NCI-H446 treated with DMSO at 0.1 percent for 48 hours (cell line): Measurements from ENCODE around the gene ZFYVE9.

Experiments used
- DNase-seq: peaks from one replicate; lab custom pipeline; 2025; lab: John Stamatoyannopoulos, UW

Gene ZFYVE9

DNA sequence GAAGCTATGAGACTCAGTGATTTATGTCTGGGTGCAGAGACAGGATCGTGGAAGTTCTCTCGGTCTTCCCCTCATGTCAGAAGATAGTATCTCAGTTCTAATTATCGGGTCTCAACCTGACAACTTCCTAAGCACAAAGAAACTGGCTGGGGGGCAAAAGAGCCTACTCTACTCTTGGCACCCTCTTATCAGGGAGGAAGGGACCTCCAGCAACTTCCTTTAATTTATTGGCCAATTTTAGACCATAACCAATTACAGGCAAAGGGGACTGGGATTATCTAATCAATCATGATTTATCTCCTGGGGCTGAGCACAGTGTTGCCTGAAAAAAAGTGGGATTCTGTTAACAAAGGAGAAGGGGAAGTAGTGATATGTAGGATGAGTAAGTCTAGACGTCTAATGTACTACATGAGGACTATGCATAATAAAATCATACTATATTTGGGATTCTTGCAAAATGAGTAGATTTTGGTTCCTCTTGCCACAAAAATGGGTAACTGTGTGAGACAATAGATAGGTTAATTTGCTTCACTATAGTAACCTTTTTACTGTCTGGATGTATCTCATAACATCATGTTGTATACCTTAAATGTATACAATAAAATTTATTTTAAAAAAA, 98.8 kb downstream of the ZFYVE9 start:
- no peak for DNase-seq

DNA sequence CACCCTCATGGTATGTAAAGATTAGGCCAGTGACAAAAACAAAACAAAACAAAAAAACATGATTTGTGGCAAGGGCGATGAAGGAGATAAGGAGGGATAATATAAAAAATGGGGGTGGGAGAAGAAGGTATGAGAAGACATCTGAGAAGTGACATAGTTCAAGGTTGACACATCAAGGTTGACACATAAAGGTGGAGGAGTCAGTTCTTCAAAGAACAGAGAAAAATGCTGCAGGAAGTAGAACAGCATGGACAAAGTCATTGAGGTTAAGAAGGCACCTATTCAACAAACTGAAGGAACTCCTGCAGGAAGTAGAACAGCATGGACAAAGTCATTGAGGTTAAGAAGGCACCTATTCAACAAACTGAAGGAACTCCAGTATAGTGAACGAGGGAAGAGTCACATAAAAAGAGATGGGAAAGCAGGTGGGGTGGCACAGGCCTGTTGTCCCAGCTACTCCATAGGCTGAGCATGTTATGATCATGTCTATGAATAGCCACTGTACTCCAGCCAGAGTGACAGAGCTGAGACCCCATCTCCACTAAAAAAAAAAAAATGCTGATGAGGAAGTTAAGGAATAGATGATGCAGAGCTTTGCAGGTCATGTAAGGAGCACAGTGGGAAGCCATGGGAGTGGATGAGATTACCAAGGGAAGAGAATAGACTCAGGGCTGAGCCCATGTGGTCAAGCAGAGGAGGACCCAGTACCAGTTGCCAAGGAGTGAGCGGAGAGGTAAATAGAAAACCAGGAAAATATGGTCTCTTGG, 101.5 kb downstream of the ZFYVE9 start:
- no peak for DNase-seq

DNA sequence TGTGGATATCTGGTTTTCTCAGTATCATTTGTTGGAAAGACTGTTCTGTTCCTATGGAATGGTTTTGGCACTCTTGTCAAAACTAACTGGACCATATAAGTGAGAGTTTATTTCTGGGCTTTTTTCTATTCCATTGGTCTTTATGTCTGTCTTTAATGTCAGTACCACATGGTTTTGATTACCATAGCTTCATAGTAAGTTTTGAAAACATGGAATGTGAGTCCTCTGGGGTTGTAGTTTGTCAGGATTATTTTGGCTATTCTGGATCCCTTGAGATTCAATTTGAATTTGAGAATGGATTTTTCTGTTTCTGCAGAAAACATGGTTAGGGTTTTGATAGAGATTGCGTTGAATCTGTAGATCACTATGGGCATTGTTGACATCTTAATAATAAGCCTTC, 107.9 kb downstream of the ZFYVE9 start:
- no peak for DNase-seq

DNA sequence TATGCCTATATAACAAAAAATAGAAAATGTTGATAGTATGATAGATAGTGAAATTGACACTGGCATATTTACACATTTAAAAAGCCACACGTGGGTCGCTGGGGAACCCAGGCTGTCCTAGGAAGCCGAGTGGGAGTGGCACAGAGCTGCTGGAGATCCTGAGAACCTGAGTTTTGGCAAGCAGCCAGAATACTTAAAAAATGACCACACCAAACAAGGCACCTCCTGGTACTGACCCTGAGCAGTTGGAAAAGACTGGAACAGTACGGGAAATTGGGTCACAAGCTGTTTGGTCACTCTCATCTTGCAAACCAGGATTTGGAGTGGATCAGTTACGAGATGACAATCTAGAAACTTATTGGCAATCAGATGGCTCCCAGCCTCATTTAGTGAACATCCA, 111.5 kb downstream of the ZFYVE9 start:
- no peak for DNase-seq

DNA sequence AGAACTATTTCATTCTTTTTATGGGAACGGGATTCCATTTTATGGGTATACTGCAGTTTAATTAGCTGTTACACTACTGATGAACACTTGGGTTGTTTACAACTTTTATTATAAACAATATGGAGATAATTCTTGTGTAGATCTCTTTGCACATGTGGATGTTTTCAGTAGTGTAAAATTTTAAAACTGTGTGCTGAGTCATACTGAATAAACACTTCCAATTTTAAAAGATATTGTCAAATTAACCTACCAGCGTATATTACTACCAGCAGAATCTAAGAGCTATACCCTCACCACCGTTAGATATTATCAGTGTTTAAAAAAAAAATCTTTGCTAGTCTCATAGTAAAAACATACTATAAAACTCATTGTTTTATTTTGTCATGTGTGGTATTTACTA, 118.0 kb downstream of the ZFYVE9 start:
- no peak for DNase-seq

DNA sequence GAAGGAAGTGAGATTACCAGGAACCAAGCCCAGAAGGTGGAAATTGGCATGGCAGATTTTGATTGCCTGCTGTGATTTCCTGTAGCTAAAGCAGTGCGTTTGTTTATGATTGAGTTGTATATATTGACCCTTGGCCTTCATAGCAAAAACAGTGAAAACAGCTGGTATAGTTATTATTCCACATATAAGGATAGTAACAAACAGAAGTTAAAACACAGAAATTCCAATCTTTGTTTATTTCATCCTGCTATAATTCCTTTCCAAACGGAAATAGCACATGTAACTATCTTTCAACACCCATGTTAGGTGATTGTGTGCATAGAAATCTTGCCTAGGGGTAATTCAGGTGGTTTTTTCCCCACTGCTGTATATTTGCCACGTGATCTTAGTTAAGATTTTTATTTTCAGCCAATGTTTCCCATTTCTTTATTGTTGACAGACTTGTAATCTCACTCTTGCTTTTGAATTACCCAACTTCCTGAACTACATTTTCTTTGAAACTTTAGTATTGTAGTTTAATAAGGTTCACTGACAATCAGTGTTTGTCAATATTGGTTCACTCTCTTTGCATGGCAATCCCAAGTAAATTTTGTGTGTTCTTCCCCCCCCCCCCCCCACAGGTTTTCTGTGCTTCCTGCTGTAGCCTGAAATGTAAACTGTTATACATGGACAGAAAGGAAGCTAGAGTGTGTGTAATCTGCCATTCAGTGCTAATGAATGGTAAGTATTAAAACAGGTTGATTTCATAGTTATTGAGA, 121.4 kb downstream of the ZFYVE9 start:
- DNase-seq: no peak

DNA sequence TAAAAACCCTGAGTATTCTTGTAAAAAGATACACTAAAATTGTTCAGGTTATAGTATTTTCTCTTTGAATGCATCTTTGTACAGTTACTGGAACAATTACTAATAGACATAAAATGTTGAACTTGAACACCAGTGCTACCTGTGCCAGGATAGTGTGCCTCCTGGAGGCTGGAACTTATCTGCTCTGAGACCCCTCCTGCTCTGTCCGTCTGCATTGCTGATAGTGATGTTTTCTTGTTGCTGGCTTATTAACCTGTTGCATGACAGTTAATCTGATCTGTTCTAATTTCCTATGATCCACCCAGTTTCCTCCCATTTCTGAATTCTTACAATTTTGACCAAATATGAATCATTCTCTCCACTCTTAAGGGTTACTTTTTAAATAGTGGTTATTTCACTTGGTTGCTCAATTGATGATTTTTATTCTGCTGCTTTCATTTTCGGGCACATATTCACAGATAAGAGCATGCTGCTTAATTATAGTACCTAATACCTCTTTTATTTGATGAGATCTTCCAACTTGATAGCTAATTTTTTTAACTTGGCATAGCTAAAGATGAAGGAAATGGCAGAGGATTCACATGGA, 122.7 kb downstream of the ZFYVE9 start:
- no peak for DNase-seq

DNA sequence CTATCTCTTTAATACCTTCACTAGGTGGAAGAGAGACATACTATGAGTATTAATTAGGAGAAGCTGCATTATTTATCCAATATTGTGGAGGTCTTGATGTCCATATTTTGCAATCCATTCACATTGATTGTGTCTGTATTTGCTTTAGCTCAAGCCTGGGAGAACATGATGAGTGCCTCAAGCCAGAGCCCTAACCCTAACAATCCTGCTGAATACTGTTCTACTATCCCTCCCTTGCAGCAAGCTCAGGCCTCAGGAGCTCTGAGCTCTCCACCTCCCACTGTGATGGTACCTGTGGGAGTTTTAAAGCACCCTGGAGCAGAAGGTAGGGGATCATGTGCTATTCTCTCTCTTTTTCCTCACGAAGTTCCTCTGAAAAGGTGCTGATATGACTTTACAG, 124.6 kb downstream of the ZFYVE9 start:
- DNase-seq: no peak

DNA sequence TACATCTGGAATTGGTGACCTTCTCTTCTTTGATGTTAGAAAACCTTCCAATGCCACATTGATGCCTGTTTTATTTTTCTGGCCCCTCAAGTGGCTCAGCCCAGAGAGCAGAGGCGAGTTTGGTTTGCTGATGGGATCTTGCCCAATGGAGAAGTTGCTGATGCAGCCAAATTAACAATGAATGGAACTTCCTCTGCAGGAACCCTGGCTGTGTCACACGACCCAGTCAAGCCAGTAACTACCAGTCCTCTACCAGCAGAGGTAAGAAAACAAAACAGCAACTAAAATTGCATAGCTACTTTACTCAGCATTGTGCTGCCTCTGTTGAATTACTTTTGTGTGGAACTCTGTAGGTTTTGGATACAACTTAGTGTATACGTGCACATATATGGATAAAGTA, 126.5 kb downstream of the ZFYVE9 start:
- DNase-seq: no peak

DNA sequence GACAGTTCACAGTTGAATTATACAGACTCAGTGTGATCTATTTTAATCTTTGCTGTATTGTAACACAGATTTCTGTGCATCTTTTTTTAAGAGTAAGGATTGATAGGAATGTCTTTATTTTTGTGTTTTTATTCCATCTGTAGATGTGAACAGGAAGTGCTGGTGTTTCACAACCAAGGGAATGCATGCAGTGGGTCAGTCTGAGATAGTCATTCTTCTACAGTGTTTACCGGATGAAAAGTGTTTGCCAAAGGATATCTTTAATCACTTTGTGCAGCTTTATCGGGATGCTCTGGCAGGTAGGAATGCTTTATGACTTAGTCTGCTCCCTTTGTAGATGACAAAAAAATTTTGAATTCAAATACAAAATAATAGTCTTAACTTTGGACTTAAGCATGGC, 139.6 kb downstream of the ZFYVE9 start:
- no peak for DNase-seq

DNA sequence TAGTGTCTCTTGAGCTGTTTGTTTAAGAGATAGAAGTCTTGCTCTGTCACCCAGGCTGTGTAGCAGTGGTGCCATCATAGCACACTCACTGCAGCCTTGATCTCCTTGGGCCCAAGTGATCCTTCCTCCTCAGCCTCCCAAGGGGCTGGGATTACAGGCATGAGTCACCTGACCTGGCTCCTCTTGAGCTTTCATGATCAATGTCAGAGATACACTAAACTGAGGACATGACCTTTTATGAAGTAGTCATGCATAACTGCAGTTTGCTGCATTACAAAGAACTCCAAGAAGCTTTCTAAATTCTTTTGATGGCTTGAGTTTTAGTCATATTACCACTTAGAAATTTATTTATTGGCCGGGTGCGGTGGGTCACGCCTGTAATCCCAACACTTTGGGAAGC, 146.4 kb downstream of the ZFYVE9 start:
- no peak for DNase-seq

DNA sequence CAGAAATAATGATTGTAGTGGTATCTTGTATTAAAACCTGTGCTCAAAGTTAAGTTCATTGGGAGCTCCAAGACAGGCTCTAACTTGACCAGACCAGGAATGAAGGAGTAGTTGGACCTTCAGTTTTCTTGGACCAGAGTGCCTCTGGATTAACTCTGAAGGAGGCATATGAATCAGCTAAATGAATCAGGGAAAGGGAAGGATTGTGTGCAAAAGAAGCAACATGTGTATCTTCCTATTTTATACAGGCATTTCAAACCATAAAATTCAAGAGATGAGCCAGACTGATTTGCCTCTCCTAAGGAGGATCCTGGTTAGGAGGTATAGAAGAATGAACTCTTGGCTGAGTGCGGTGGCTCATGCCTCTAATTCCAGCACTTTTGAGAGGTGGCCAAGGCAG, 152.7 kb downstream of the ZFYVE9 start:
- DNase-seq: no peak

DNA sequence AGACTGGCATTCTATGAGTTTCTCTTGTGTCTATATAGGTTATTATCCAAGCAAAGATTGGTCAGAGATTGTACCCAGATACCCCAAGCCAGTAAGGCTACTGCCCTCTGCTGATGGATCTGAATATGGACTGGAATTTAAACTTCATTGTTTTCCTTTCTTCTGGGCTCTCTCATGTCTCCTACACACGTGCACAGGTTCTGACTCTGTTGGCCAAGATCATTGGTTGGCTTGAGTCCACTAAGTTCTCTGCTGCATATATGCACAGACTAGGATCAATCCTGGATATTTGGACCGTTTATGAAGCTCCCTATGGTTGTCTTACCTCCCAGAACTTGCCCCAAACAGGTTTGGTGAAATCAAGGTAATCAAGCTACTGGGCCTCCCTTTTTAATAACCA, 154.5 kb downstream of the ZFYVE9 start:
- peak; percentile 42 for DNase-seq

DNA sequence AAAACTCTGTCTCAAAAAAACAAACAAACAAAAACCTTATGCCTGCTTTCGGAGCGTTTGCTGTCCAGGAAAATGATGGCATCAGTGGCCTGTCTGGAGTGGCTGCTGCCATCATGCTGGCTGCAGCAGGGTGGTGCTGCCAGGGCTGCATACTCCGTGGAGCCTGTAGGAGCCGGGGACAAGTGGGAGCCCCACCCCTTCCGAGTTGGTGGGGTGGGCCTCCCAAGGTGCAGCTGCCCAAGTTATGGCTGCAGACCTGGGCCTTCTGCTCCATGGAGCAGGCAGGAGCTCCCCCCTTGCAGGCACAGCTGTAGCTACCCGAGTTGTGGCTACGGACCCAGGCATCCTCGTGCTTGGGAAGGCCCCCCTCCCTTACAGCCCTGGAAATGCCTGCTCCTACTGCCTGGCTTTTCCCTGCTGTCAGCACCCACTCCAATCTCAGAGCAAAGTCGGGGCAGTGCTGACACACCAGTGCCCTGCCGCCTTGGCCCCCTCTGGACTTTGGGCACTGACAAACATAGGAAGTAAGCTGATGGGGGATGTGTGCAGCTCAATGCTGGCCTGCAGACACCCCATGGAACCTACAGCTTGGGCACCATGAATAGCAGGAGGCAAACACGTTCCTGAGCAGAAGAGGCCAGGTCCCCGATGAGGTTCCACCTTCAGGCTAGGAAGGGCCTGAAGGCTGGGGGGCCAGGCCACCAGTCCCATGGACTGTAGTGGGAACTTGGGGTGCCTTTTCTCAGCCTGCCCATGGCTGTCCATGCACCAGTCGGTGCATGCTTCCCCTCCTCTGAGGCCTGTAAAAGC, 163.7 kb downstream of the ZFYVE9 start:
- DNase-seq: no peak

DNA sequence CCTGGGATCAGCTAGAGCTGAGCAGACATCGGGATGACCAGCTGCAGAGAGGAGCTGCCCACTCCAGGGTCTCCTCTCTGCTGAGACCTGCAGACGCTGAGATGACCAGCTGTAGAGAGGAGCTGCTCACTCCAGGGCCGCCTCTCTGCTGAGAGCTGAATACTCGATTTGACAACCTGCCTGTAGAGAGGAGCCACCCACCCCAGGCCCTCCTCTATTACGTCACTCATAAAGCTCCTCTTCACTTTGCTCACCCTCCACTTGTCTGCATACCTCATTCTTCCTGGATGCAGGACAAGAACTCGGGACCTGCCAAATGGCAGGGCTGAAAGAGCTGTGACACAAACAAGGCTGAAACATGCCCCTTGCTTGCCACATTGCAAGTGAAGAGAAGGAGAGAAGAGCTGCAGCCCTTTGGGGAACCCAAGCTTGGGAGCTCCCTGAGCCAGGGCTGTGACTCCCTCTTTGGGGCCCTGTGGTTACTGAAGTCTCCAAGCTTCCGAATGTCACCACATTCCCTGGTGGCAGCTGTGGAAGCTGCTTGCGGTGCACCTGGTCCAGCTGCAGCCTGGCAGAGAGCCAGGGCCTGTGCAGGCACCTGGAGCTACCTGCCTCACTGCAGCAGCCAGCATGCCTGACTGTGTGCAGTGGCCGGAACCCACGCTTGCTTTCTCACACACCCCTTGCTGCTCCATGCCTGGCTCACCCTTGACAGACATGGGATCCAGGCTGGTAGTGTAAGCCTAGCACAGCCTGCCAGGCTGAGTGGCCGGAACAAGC, 164.5 kb downstream of the ZFYVE9 start:
- DNase-seq: no peak

DNA sequence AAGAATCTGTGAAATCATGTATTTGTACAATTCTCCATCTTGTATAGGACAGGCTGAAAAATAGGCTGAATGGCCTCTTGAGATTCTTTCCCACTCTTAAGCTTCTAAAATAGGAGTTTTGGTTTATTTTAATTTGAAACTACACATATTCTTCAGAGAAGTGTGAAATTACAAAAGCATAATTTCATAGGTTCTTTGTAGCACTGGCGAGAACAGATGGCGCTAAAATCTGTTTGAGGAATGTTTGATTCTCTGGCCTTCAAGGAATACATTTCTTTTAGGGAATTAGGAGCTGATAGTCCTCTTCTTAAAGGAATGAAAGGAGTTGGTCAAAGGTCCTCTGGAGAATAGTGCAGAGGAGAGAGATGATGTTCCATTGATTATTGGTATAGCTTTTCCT, 179.2 kb downstream of the ZFYVE9 start:
- DNase-seq: no peak

DNA sequence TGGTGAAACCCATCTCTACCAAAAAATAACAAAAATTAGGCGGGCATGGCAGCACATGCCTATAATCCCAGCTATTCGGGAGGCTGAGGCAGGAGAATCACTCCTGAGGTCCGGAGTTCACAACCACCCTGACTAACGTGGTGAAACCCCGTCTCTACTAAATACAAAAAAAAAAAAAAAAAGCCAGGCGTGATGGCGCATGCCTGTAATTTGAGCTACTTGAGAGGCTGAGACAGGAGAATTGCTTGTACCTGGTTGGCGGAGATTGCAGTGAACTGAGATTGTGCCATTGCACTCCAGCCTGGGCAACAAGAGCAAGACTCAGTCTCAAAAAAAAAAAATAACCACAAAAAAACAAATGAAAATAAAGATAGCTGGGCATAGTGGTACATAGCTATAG, 181.8 kb downstream of the ZFYVE9 start:
- DNase-seq: no peak

DNA sequence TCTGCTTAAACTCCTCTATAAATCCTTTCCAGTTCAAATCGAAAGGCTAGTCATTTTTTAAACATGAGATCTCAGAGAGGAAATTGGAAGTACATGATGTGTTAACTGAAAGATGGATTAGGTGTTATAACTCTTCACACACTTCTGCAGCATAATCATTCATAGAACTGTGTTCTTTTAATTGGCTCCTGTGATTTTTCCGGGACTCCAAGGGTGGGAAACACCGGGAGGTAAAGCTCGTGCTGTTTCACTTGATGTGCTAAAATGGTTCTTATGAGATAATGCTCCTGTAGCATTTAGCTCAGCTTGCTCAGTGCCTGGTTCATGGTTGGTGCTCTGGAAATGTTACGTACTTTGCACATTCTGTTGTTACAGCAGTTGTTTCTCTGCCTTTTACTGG, 183.9 kb downstream of the ZFYVE9 start:
- DNase-seq: no peak

DNA sequence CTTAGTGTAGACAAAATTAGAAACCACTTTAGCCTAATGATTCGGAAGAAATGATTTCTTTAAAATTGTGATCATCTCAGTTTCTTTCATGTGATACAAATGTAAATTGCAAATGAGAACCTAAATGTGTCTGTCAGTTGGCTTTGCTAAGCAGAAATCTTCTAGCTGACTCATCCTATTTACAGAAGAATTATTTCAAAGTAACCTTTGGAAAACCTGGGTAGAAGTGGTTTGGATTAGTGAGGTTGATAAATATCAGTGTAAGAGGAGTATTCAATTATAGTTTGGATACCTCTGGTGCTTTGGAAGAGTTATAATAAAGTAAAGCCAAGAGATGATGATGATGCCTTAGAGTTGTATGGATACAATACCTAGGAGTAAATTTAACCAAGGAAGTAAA, 186.7 kb downstream of the ZFYVE9 start:
- DNase-seq: no peak

DNA sequence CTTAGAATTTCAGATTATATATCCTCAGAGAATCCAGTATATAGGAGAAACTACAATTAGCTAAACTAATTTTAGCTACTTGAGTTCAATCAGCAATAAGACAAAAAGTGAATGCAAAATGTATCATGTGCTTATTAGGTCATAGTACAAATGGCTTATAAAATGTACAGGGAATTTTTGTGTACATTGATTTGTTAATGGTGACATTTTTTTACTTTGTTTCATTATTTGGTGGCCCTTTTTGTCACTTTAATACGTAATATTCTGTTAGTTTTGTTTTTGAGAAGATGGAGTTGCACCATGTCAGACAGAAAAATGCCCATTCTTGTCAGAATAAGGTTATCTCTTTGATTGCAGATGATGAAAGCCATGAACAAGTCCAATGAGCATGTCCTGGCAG, 190.5 kb downstream of the ZFYVE9 start:
- no peak for DNase-seq

DNA sequence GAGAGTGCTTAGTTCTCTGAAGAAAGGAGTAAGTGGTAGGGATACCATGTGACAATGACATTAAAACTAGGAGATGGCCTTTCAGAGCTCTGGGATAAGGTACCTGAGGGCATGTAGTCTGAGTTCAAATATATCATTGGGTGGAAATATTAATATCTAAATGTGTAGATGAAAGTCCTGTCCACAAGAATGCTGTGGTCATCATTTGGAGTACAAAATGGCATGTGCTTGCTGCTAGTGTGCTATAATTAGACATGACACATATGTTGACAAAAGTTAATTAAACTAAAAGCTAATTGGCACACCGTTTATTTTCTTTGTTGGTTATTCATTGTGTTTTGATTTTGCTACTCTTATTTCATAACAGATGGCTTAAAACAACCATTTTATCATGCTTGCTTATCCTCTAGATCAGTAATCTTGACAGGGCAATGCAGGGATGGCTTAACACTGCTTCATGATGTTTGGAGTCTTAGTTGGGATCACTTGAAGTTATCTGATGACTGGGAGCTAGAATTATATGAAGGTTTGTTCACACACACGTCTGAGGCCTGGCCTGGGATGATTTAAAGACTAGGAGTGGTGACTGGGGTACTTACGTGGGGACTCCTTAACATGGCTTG, 193.1 kb downstream of the ZFYVE9 start:
- no peak for DNase-seq
